Ascending aorta (tissue), 2 donors: Measurements from ENCODE around the gene KRT71. TPM values are rescaled to one million over a fixed set of nuclear protein-coding genes. Genes with fewer than 3 reads are reported as not detected.

Experiments
- DNase-seq, 2 donors: peaks; one replicate each; pipeline ENCODE4 v3.0.0-alpha.2; 2019; ENCODE audit warnings: low spot score in 2 of 2
- H3K27ac ChIP-seq, 2 donors: fragments of 200-600 bp; sonication (generic); one replicate each; pipeline ENCODE4 v1.5.1; 2016 to 2017; ENCODE audit warnings: mild to moderate bottlenecking in 1 of 2
- H3K27me3 ChIP-seq: fragments of 200-600 bp; sonication (generic); one replicate; pipeline ENCODE4 v1.5.1; 2017
- H3K36me3 ChIP-seq, 2 donors: fragments of 200-600 bp; sonication (generic); one replicate each; pipeline ENCODE4 v1.5.1; 2016
- H3K4me1 ChIP-seq, 2 donors: fragments of 200-600 bp; sonication (generic); one replicate each; pipeline ENCODE4 v1.5.1; 2016 to 2017; ENCODE audit warnings: mild to moderate bottlenecking in 1 of 2
- H3K4me3 ChIP-seq, 2 donors: fragments of 200-600 bp; sonication (generic); one replicate each; pipeline ENCODE4 v1.5.1; 2016 to 2017; ENCODE audit warnings: mild to moderate bottlenecking in 1 of 2
- H3K9me3 ChIP-seq, 2 donors: fragments of 200-600 bp; sonication (generic); one replicate each; pipeline ENCODE4 v1.5.1; 2016
- CTCF ChIP-seq, 3 experiments: fragments of 200-600 bp in 2 of 3; fragments of 450-650 bp in 1 of 3; sonication (generic) in 2 of 3; IDR thresholded peaks; one replicate each; pipeline ENCODE4 v1.5.1; 2016 to 2019; ENCODE audit warnings: antibody characterized with exemption in 3 of 3, mild to moderate bottlenecking in 1 of 3, moderate library complexity in 1 of 3
- intact Hi-C: fragments of 100-400 bp; cut with DNase I; formaldehyde crosslinking; loops from one replicate; pipeline ENCODE4 v1.15.1; 2023
- total RNA-seq: library from RNA; depleted of rRNA; stranded (reverse); fragments of >200 nt; gene quantifications from one replicate; pipeline ENCODE4 v1.1.0, GENCODE V29; 2016

The KRT71 gene
- total RNA-seq, 1 donor from 2014 or later, result not detected

- Histone ChIP-seq H3K27me3 (no peaks in the 10 kb centered on the region), H3K27ac (no peak overlapping the region), H3K4me1 (no peaks in the 10 kb centered on the region), H3K4me3 (no peak overlapping the region), H3K9me3 (no peaks in the 10 kb centered on the region), H3K36me3 (no peaks in the 10 kb centered on the region)
- intact Hi-C loops, result no loop called here
- DNase-seq, result no peak
- no peak for TF ChIP-seq CTCF (IDR thresholded peaks at IDR 0.05)
Measured at GRCh38 chr12:52570511-52570910, 17.6 kb upstream of the KRT71 start.

GRCh38 chr12:52568111-52568510, 15.2 kb upstream of the KRT71 start:
- DNase-seq, result no peak
- H3K4me3 ChIP-seq, result no peak overlapping the region
- no peaks in the 10 kb centered on the region for H3K36me3 ChIP-seq
- no peaks in the 10 kb centered on the region for H3K9me3 ChIP-seq
- no peak for TF ChIP-seq CTCF (IDR thresholded peaks at IDR 0.05)
- H3K27ac ChIP-seq, result no peak overlapping the region
- no peaks in the 10 kb centered on the region for H3K4me1 ChIP-seq
- intact Hi-C loops, result no loop called here
- no peaks in the 10 kb centered on the region for H3K27me3 ChIP-seq

GRCh38 chr12:52566847-52567291, 13.9 kb upstream of the KRT71 start:
- no peak for DNase-seq

GRCh38 chr12:52564582-52564981, 11.6 kb upstream of the KRT71 start:
- Histone ChIP-seq H3K27ac (no peak overlapping the region), H3K9me3 (no peaks in the 10 kb centered on the region), H3K36me3 (no peaks in the 10 kb centered on the region), H3K27me3 (no peaks in the 10 kb centered on the region), H3K4me1 (no peaks in the 10 kb centered on the region), H3K4me3 (no peak overlapping the region)
- no peak for DNase-seq
- TF ChIP-seq CTCF (IDR thresholded peaks at IDR 0.05), result no peak
- intact Hi-C loops, result no loop called here

More at GRCh38 chr12:52566847-52567291, 13.9 kb upstream of the KRT71 start:
- Histone ChIP-seq H3K9me3 (no peaks in the 10 kb centered on the region), H3K4me1 (no peaks in the 10 kb centered on the region), H3K36me3 (no peaks in the 10 kb centered on the region), H3K27ac (no peak overlapping the region), H3K27me3 (no peaks in the 10 kb centered on the region), H3K4me3 (no peak overlapping the region)
- intact Hi-C loops, result no loop called here
- no peak for TF ChIP-seq CTCF (IDR thresholded peaks at IDR 0.05)

GRCh38 chr12:52561880-52562449, 9.0 kb upstream of the KRT71 start:
- peak in 1 of 3 experiments; percentile 10 for TF ChIP-seq CTCF (IDR thresholded peaks at IDR 0.05)
- Histone ChIP-seq H3K9me3 (no peaks in the 10 kb centered on the region), H3K27me3 (no peaks in the 10 kb centered on the region), H3K4me1 (no peaks in the 10 kb centered on the region), H3K27ac (no peak overlapping the region), H3K36me3 (no peaks in the 10 kb centered on the region), H3K4me3 (no peak overlapping the region)
- intact Hi-C loops, result no loop called here
- no peak for DNase-seq

GRCh38 chr12:52559979-52560378, 7.0 kb upstream of the KRT71 start:
- intact Hi-C loops, result no loop called here
- Histone ChIP-seq H3K9me3 (no peaks in the 10 kb centered on the region), H3K27ac (no peak overlapping the region), H3K27me3 (no peaks in the 10 kb centered on the region), H3K4me3 (no peak overlapping the region), H3K36me3 (no peaks in the 10 kb centered on the region), H3K4me1 (no peaks in the 10 kb centered on the region)
- DNase-seq, result no peak
- no peak for TF ChIP-seq CTCF (IDR thresholded peaks at IDR 0.05)
